ENCODE data around the gene CFAP65. TPM values are rescaled to one million over a fixed set of nuclear protein-coding genes. Genes with fewer than 3 reads are reported as not detected.

Gene CFAP65
- total and polyA plus RNA-seq, 2 of the 13 experiments (the other 11 are each of a cell fraction or from before 2014, with no cell fraction given), result 0.05 TPM; not detected in 1

GRCh38 chr2:219045937-219046550, 4.7 kb upstream of the CFAP65 start (continued):
- TF ChIP-seq ZNF609 (CRISPR knock-in tag; IDR thresholded peaks at IDR 0.05; ENCODE audit: borderline replicate concordance), result no peak
- TF ChIP-seq ZNF644 (CRISPR knock-in tag; IDR thresholded peaks at IDR 0.05; ENCODE audit: low read depth), result peak; percentile 61; the same call in 1 of the 2 replicates
- TF ChIP-seq ZNF282 (IDR thresholded peaks at IDR 0.05; ENCODE audit: partially characterized antibody), result no peak
- peak; percentile 73; the same call in 1 of the 2 replicates for TF ChIP-seq KDM5B (CRISPR knock-in tag; IDR thresholded peaks at IDR 0.05; ENCODE audit: borderline replicate concordance)
- no peak for TF ChIP-seq ATF1 (CRISPR knock-in tag; IDR thresholded peaks at IDR 0.05)
- TF ChIP-seq AKNA (CRISPR knock-in tag; IDR thresholded peaks at IDR 0.05; ENCODE audit: borderline replicate concordance), result no peak
- TF ChIP-seq ZNF33A (CRISPR knock-in tag; IDR thresholded peaks at IDR 0.05; ENCODE audit: borderline replicate concordance), result no peak
- no peak for TF ChIP-seq CBFB (CRISPR knock-in tag; IDR thresholded peaks at IDR 0.05)
- no peak for TF ChIP-seq CEBPB (IDR thresholded peaks at IDR 0.05; ENCODE audit: borderline replicate concordance, low read depth, low read length)
- no peak for TF ChIP-seq RERE (CRISPR knock-in tag; IDR thresholded peaks at IDR 0.05; ENCODE audit: low read depth)
- TF ChIP-seq ZFP91 (CRISPR knock-in tag; IDR thresholded peaks at IDR 0.05; ENCODE audit: borderline replicate concordance), result no peak

Measured in HepG2 (cell line).